ENCODE results near the gene COX4I1.

COX4I1 gene

GRCh38 chr16:85845266-85845665, 45.8 kb downstream of the COX4I1 start:
- H3K4me3 ChIP-seq (ENCODE audit: insufficient read depth, low read depth, low read length), result no peak overlapping the region
- H3K27ac ChIP-seq (ENCODE audit: insufficient read depth, low read depth, low read length, poor library complexity, severe bottlenecking), result no peak overlapping the region
- no peaks in the 10 kb centered on the region for H3K9me3 ChIP-seq (ENCODE audit: control insufficient read depth, low read length)
- no peaks in the 10 kb centered on the region for H3K4me1 ChIP-seq (ENCODE audit: control insufficient read depth, insufficient read depth, low read length)
- H3K27me3 ChIP-seq (ENCODE audit: control insufficient read depth, insufficient read depth, low read length, poor library complexity, severe bottlenecking), result no peaks in the 10 kb centered on the region
- H3K36me3 ChIP-seq (ENCODE audit: control insufficient read depth, insufficient read depth, low read length), result no peaks in the 10 kb centered on the region
- WGBS, 2 experiments, result 93 to 95% methylated on average over 20 of the region's 20 CpGs

GRCh38 chr16:85846461-85846860, 47.0 kb downstream of the COX4I1 start:
- no peaks in the 10 kb centered on the region for H3K36me3 ChIP-seq (ENCODE audit: control insufficient read depth, insufficient read depth, low read length)
- no peaks in the 10 kb centered on the region for H3K27me3 ChIP-seq (ENCODE audit: control insufficient read depth, insufficient read depth, low read length, poor library complexity, severe bottlenecking)
- no peaks in the 10 kb centered on the region for H3K4me1 ChIP-seq (ENCODE audit: control insufficient read depth, insufficient read depth, low read length)
- WGBS, 2 experiments, result 95% methylated on average over 9 of the region's 9 CpGs
- no peak overlapping the region for H3K4me3 ChIP-seq (ENCODE audit: insufficient read depth, low read depth, low read length)
- no peaks in the 10 kb centered on the region for H3K9me3 ChIP-seq (ENCODE audit: control insufficient read depth, low read length)
- H3K27ac ChIP-seq (ENCODE audit: insufficient read depth, low read depth, low read length, poor library complexity, severe bottlenecking), result no peak overlapping the region

GRCh38 chr16:85847036-85847435, 47.5 kb downstream of the COX4I1 start:
- Histone ChIP-seq H3K36me3 (ENCODE audit: control insufficient read depth, insufficient read depth, low read length) (no peaks in the 10 kb centered on the region), H3K4me3 (ENCODE audit: insufficient read depth, low read depth, low read length) (no peak overlapping the region)

GRCh38 chr16:85847681-85848601, 48.4 kb downstream of the COX4I1 start:
- Histone ChIP-seq H3K9me3 (ENCODE audit: control insufficient read depth, low read length) (no peaks in the 10 kb centered on the region), H3K27me3 (ENCODE audit: control insufficient read depth, insufficient read depth, low read length, poor library complexity, severe bottlenecking) (no peaks in the 10 kb centered on the region), H3K4me1 (ENCODE audit: control insufficient read depth, insufficient read depth, low read length) (no peaks in the 10 kb centered on the region), H3K36me3 (ENCODE audit: control insufficient read depth, insufficient read depth, low read length) (no peaks in the 10 kb centered on the region), H3K4me3 (ENCODE audit: insufficient read depth, low read depth, low read length) (no peak overlapping the region), H3K27ac (ENCODE audit: insufficient read depth, low read depth, low read length, poor library complexity, severe bottlenecking) (no peak overlapping the region)
- WGBS, 2 experiments, result 89 to 90% methylated on average over 39 of the region's 39 CpGs

More at GRCh38 chr16:85847036-85847435, 47.5 kb downstream of the COX4I1 start:
- 80 to 81% methylated on average over 15 of the region's 15 CpGs for WGBS, 2 experiments
- Histone ChIP-seq H3K9me3 (ENCODE audit: control insufficient read depth, low read length) (no peaks in the 10 kb centered on the region), H3K27me3 (ENCODE audit: control insufficient read depth, insufficient read depth, low read length, poor library complexity, severe bottlenecking) (no peaks in the 10 kb centered on the region), H3K27ac (ENCODE audit: insufficient read depth, low read depth, low read length, poor library complexity, severe bottlenecking) (no peak overlapping the region), H3K4me1 (ENCODE audit: control insufficient read depth, insufficient read depth, low read length) (no peaks in the 10 kb centered on the region)

GRCh38 chr16:85848986-85849385, 49.5 kb downstream of the COX4I1 start:
- Histone ChIP-seq H3K36me3 (ENCODE audit: control insufficient read depth, insufficient read depth, low read length) (no peaks in the 10 kb centered on the region), H3K4me3 (ENCODE audit: insufficient read depth, low read depth, low read length) (no peak overlapping the region), H3K4me1 (ENCODE audit: control insufficient read depth, insufficient read depth, low read length) (no peaks in the 10 kb centered on the region), H3K27ac (ENCODE audit: insufficient read depth, low read depth, low read length, poor library complexity, severe bottlenecking) (no peak overlapping the region), H3K9me3 (ENCODE audit: control insufficient read depth, low read length) (no peaks in the 10 kb centered on the region), H3K27me3 (ENCODE audit: control insufficient read depth, insufficient read depth, low read length, poor library complexity, severe bottlenecking) (no peaks in the 10 kb centered on the region)
- WGBS, 2 experiments, result 55 to 57% methylated on average over 9 of the region's 9 CpGs

GRCh38 chr16:85849388-85849787, 49.9 kb downstream of the COX4I1 start:
- H3K27me3 ChIP-seq (ENCODE audit: control insufficient read depth, insufficient read depth, low read length, poor library complexity, severe bottlenecking), result no peaks in the 10 kb centered on the region

GRCh38 chr16:85850344-85850880, 50.9 kb downstream of the COX4I1 start:
- Histone ChIP-seq H3K9me3 (ENCODE audit: control insufficient read depth, low read length) (no peaks in the 10 kb centered on the region), H3K4me3 (ENCODE audit: insufficient read depth, low read depth, low read length) (no peak overlapping the region), H3K27me3 (ENCODE audit: control insufficient read depth, insufficient read depth, low read length, poor library complexity, severe bottlenecking) (no peaks in the 10 kb centered on the region), H3K36me3 (ENCODE audit: control insufficient read depth, insufficient read depth, low read length) (no peaks in the 10 kb centered on the region), H3K27ac (ENCODE audit: insufficient read depth, low read depth, low read length, poor library complexity, severe bottlenecking) (no peak overlapping the region), H3K4me1 (ENCODE audit: control insufficient read depth, insufficient read depth, low read length) (no peaks in the 10 kb centered on the region)
- 87% methylated on average over 5 of the region's 5 CpGs for whole genome bisulfite sequencing, 2 experiments

More at GRCh38 chr16:85849388-85849787, 49.9 kb downstream of the COX4I1 start:
- no peaks in the 10 kb centered on the region for H3K9me3 ChIP-seq (ENCODE audit: control insufficient read depth, low read length)
- H3K27ac ChIP-seq (ENCODE audit: insufficient read depth, low read depth, low read length, poor library complexity, severe bottlenecking), result no peak overlapping the region
- no peak overlapping the region for H3K4me3 ChIP-seq (ENCODE audit: insufficient read depth, low read depth, low read length)
- H3K36me3 ChIP-seq (ENCODE audit: control insufficient read depth, insufficient read depth, low read length), result no peaks in the 10 kb centered on the region
- H3K4me1 ChIP-seq (ENCODE audit: control insufficient read depth, insufficient read depth, low read length), result no peaks in the 10 kb centered on the region
- 92 to 93% methylated on average over 8 of the region's 8 CpGs for WGBS, 2 experiments

GRCh38 chr16:85851034-85851785, 51.7 kb downstream of the COX4I1 start:
- H3K36me3 ChIP-seq (ENCODE audit: control insufficient read depth, insufficient read depth, low read length), result no peaks in the 10 kb centered on the region
- H3K27me3 ChIP-seq (ENCODE audit: control insufficient read depth, insufficient read depth, low read length, poor library complexity, severe bottlenecking), result no peaks in the 10 kb centered on the region
- H3K27ac ChIP-seq (ENCODE audit: insufficient read depth, low read depth, low read length, poor library complexity, severe bottlenecking), result no peak overlapping the region
- WGBS, 2 experiments, result 87 to 91% methylated on average over 15 of the region's 15 CpGs
- H3K9me3 ChIP-seq (ENCODE audit: control insufficient read depth, low read length), result no peaks in the 10 kb centered on the region
- H3K4me3 ChIP-seq (ENCODE audit: insufficient read depth, low read depth, low read length), result no peak overlapping the region
- no peaks in the 10 kb centered on the region for H3K4me1 ChIP-seq (ENCODE audit: control insufficient read depth, insufficient read depth, low read length)

- 88% methylated on average over 16 of the region's 16 CpGs for WGBS, 2 experiments
These were observed 54.4 kb downstream of the COX4I1 start for GRCh38 chr16:85853547-85854545.

More at GRCh38 chr16:85853547-85854545, 54.4 kb downstream of the COX4I1 start:
- Histone ChIP-seq H3K27ac (ENCODE audit: insufficient read depth, low read depth, low read length, poor library complexity, severe bottlenecking) (no peak overlapping the region), H3K4me3 (ENCODE audit: insufficient read depth, low read depth, low read length) (no peak overlapping the region), H3K27me3 (ENCODE audit: control insufficient read depth, insufficient read depth, low read length, poor library complexity, severe bottlenecking) (no peaks in the 10 kb centered on the region), H3K9me3 (ENCODE audit: control insufficient read depth, low read length) (no peaks in the 10 kb centered on the region), H3K4me1 (ENCODE audit: control insufficient read depth, insufficient read depth, low read length) (no peaks in the 10 kb centered on the region), H3K36me3 (ENCODE audit: control insufficient read depth, insufficient read depth, low read length) (no peaks in the 10 kb centered on the region)
